Breast epithelium (tissue), 3 donors: Measurements from ENCODE around the gene GTPBP4.

ENCODE experiments used
- CTCF ChIP-seq, 3 donors: fragments of 450-650 bp; IDR thresholded peaks; one replicate each; pipeline ENCODE4 v1.5.1; 2016 to 2017; ENCODE audit warnings: antibody characterized with exemption in 3 of 3, mild to moderate bottlenecking in 3 of 3, moderate library complexity in 3 of 3
- POLR2A ChIP-seq: fragments of 450-650 bp; IDR thresholded peaks from one replicate; pipeline ENCODE4 v1.6.1; 2016; ENCODE audit warnings: antibody characterized with exemption, mild to moderate bottlenecking, moderate library complexity
- POLR2AphosphoS5 ChIP-seq, 3 donors: sonication (generic); formaldehyde crosslinking; IDR thresholded peaks; one replicate each; pipeline ENCODE4 v1.6.1; 2017; ENCODE audit warnings: antibody characterized with exemption in 3 of 3

- TF ChIP-seq CTCF (IDR thresholded peaks at IDR 0.05) (no peak), POLR2A (no peak), POLR2AphosphoS5 (IDR thresholded peaks at IDR 0.05) (no peak)
Observed at GRCh38 chr10:992467-992866, 4.2 kb downstream of the GTPBP4 start.
